NCI-H2227 (cell line): Measurements from ENCODE around the gene COPG2.

Experiments used
- DNase-seq: peaks from one replicate; lab custom pipeline; 2025; ENCODE audit not compliant: unreplicated experiment; lab: John Stamatoyannopoulos, UW

The COPG2 gene

DNA sequence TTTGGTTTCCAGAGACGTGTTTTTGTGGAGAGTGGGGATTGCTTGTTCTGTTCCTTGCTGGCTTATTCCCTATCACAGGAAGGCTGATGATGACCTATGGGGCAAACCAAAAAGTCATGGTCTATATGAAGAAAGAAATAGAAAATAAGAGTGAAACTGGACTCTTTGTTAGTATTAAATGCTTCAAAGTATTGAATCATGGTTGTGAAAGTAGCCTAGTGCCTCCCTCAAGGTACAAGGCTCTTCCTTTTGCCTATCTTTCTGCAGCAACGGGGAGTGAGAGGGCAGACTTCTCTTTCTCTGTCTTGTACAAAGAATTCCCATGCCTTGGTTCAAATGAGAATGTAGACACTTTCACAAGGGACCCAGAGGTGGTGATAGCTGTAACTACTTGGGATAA lies 167.6 kb downstream of the COPG2 start:
- DNase-seq = no peak

DNA sequence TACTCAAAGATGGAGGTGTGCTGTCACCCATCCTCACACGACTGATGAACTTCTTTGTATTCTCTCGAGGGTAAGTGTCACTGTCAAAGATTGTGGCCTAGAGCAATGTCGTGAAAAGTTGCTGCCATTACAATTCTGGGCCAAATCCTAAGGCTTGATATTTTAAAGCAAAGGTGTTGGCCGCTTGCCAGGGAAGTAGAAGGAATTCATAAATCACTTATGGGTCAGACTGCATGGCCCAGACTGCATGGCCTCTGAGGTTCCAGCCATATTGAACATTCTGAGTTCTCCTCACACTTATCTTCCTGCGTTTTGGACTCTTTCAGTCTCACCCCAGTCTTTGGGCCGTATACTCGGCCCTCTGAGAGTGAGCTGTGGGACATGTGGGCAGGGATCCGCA lies 168.1 kb downstream of the COPG2 start:
- DNase-seq = no peak

DNA sequence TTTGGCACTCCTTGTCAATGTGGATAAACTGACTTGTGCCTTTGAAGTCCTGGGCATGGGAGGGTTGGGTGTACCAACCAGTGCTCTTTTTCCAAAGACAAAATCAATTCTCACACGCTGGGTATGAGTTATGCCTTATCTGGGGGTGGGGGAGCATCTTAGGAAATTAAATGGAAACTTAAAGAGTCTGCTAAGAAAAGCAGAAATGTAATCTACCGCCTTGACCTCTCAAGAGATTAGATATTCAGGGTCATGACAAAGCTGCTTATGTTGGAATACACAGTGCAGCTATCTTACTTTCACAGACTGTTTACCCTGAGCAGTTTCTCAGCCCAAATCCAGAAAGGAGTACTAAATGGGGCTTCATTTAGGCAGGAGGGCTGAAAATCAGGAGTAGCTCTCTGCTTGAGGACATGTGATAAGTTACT lies 174.1 kb downstream of the COPG2 start:
- DNase-seq = no peak

DNA sequence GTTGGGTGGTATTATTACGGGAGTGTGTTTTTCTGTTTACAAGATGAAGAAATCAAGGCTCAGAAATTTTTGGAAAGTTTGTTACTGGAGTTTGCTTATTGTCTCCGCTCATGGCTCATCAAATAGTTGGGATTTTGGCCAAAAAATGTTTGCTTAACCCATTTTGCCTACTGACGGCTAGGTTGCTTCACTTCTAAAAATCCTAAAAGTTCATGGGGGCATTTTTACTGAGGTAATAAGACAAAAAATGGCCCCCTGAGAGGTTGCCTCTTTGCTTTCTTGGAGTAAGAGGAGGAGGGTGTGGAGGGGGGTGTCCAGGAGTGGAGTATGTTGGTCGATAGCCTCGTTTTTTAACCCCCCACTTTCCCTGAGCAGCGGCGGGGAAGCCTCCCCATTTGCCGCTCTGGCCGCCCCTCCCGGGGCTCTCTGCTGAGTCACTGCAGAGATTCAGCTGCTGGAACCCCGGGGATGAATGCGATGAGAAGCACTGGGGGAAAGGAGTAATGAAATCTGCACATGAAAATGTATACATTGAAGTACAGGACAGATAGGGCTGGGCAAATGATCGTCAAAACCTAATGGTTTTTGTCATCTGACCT lies 175.2 kb downstream of the COPG2 start:
- DNase-seq = peak; percentile 20

DNA sequence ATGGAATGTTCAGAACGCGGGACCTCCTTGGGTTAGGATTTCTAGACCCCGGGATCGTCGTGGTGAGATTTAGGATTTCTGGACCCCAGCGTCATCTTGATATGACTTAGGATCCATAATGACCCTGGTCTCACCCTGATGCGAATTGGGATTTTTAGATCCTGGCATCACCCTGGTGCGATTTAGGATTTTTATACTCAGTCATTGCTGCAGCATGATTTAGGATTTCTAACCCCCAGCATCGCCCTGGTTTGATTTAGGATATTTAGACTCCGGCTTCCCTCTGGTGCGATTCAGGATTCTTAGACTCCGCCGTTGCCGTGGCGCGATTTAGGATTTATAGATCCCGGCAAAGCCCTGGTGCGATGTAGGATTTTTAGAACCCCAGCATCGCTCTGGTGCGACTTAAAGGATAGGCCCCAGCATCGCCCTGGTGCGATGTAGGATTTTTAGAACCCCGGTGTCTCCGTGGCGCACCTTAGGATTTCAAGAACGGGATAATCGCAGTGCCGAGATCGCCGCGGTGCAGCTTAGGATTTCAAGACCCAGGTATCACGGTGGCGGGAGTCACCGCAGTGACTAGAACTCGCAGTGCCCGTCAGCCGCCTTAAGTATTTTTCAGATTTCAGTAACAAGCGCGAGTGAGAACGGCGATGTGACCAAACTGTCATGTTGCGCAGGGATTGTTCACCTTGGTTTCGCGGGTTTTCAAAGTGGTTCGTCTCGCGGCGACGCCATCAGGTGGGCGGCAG lies 175.8 kb downstream of the COPG2 start:
- no peak for DNase-seq

DNA sequence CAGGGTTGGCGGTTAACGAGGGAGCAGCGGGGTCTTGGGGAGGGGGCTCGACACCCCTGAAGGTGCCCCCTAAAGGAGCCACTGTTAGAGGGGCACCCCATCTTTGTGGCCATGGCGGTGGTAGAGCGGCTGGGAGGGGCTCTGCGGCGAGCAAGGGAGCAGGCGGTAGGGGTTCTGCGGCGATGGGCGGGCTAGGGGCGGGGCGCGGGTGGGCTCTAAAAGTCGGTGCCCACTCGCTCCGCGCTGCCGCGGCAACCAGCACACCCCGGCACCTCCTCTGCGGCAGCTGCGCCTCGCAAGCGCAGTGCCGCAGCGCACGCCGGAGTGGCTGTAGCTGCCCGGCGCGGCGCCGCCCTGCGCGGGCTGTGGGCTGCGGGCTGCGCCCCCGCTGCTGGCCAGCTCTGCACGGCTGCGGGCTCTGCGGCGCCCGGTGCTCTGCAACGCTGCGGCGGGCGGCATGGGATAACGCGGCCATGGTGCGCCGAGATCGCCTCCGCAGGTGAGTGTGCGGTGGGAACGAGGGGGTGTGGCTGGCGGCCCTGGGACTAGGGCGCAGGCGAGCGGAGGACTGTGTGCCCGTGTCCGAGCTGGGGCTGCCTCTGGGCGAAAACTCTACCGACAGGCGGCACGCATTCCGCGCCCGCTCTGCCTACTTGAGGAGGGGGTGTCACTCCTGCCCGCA lies 176.6 kb downstream of the COPG2 start, which contains the start of gene MEST:
TSS of gene MEST (plus strand) at position 245 of the 682 bp plus-strand sequence. CDS start at position 474, 229 bp downstream.
- peak; percentile 75 for DNase-seq

DNA sequence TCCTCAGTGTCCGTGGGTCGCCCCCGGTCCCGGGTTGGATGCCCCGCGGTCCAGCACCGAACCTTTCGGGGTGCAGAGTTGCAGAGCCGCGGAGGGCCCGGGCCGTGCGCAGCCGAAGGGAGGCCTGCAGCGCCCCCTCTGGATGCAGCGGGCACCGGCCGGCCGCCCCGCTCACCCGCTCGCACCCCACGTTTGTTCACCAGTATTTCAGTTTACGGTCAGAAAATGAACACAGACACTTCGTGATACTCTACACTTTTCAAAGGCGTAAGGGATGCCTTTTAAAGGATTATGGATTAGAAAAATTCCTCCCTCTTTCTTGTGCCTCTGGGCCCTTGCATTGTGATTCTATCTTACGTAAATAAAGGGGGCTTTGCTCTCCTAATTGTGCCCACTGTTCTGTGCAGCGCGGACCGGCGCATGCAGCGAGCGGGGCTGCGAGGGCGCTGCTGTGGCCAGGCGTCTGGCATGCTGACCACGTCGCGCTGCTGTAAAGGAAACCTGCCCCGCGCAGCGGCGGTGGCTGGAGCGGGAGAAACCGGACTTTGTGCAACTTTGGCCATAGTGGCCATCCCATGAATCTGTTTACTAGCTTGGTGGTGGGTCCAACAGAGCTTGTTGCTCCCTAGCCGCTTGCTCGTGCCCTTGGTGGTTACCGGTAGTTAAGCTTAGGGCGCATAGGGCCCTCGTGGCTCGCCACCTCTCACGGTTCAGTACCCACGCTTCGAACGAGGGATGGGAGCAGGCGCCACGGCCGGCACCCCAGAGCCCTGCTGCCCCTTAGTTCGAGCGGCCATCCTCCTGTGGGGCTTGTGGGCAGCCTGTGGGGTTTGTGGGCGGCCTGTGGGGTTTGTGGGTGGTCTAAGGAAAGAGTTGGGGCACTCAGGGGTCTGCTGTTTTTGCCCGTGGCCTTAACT lies 177.4 kb downstream of the COPG2 start:
- peak; percentile 54 for DNase-seq

DNA sequence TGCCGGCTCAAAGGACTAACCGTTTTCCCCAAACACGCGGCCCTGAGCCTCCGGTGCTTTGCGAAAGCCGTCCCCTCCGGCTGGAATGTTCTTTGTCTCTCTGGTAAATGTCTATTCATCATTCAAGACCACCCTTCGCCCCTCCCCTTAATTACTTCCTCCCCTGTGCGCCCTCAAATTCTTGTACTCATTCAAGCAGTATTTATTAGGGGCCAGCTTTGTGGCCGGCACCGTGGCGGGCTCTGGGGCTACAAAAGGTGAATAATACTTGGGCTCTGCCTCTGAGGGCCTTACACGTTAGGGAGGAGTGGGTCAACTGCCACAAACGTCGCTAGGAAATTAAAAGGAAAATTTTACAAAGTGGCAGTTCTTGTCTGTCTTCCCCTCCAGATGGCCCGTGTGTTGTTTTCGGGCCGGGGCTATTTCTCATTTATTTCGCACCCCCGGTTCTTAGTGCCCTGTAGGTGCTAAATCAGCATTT lies 178.2 kb downstream of the COPG2 start:
- peak; percentile 47 for DNase-seq

DNA sequence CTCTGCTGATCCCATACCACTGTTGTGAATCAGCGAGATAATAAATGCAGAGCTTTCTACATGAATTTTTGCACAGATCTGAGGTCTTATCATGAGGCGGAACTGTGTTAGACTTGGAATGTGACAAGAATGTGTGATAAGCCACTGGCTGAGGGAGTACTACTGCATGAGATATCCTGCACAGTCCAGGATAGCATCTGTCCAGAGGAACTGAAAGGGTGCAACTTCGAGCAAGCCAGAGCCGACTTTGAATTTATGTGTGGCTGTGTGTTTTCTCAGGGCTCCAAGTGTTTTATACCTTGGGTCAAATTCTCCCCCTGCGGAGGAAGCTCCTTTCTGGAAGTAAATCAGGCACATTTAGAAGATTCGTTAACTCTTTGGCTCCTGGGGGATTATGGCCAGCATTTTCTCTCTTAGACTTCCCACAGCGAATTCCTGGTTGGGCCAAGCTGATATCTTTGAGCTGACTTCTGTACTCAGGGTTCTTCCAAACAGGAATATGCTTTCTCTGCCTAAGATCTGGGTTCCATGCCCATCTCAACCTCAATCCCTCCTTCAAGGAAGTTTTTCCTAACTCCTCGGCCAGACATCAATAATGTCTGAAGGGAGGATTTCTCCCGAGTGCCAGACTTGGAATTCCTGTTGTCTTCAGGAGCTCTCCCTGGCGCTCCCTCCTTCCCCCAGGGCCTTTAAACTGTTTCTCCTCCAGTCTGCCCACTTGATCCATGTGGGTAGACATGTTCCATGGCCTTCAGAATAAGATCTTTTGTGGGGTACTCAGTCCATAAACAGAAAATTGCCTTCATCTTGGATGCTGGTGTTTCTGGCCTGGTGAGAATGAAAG lies 179.2 kb downstream of the COPG2 start:
- no peak for DNase-seq

DNA sequence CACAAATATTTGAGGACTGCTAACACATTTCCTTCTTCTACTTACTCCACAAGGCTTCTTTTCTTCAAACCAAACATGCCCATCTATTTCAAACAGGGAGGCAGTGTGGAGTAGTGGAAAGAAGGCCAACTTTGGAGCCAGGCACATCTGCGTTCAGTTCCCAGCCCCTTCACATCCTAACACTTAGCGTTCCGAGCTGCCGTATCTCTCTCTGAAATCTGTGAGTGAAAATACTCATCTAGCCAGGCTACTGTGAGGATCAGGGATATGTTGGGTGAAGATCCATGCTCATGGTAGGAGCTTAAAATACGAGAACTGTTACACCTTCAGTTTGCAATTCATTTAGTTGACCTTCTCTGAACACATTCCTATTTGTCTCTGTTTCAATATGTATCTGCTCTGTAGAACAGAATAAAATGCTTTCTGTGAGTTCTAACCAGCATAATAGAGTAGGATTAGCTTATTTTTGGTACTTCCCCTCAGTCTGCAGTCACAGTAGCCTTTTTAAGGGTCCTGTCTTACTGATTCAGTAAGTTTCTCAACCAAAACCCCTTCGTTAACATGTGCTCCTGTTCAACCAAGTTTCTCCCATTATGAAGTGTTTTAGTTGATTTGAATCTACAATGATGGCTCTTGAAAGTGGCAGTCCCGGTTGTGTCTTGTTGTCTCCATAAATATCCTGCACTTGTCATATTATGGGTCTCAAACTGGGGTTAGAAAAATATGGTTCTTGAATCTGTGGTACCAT lies 180.0 kb downstream of the COPG2 start:
- no peak for DNase-seq

DNA sequence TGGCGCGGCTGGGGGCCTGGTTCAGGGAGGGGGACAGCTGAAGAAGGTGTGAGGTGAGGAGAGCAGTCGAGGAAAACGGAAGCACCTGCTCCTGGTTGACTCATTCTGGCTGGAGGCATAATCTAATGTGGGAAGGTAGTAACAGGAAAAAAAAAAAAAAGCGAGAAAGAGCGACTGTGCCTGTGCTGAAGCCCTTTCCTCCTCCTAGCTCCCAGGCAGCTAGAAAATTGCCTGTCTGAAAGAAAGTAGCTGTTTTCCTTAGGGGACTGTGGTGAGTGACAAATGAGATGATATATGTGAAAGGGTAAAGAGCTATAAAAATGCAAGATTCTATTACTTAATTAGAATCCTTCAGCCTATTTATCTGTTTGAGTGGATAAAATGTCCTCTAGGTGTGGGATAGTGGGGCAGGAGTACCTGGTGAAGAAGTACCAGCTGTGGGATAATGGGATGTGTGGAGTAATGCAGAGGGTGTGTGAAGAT lies 181.6 kb downstream of the COPG2 start:
- DNase-seq = no peak

DNA sequence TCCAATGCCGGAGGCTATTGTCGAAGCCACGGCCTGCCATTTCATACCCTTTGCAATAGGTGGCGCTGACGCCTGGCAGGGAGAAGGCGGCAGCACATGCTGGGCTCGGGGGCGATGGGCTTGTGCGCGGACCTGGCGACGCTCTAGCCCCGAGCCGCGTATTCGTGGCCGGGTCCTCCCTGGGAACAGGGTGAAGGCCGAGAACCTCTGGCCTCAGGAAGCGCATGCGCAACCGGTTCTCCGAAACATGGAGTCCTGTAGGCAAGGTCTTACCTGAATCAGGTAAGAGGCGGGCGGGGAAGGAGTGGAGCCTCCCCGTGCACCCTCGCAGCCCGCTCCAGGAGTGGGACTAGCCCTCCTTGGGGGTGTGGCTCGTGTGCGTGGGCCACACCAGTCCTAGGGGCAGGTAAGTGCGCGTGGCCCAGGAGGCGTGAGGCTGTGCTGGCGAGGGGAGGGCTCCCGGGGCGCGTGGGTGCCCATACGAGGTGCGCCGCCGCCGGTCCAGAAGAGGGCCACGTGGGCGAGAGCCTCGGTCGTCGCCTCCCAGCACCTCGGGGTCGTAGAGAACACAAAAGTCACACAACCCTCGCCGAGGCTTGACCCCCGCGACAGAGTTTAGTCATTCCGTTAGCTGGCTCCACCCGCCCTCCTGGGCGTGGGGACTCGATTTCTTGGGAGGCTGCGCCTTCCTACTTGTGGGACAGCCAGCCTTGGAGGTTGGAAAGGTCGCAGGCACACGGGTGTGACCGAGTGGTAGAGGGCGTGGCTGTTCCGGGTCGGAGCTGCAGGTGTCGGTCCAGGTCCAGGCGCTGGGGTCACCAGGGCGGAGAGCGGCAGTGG lies 182.2 kb downstream of the COPG2 start:
- DNase-seq = peak; percentile 64

DNA sequence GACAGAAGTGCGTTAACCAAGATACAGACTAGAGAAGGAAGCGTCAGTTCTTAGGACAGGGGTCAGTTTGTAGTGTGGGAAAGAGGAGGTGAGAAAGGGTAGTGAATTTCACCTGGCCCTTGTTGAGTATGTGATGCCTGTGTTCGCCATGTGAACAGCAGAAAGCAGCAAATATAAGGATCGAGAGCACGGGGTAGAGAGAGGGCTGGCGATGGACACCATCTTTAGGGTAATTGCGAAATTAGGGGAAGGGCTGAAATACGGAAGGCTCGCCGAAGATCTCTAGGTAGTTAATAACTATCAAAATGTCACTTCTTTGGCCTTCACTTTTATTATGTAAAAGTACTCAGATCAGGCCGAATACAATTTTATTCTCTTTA lies 182.8 kb downstream of the COPG2 start:
- no peak for DNase-seq

DNA sequence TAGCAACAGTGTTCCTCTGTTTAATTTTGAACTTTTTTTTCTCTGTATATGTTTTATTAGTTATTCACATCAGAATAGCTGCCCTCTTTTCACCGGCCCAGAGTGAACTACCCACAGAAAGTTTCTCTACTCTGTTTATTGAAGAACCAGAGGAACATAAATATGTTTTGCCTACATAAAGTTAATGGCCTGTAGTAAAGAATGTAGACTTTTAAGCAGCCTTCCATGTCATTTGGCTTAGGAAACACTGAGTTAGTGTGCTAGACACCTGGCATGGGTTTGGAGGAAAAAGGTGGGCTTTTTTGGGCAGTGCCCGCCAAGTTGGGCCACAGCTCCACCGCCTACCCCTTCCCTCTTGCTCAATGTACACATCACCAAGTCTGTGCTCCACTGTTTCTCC lies 185.5 kb downstream of the COPG2 start:
- DNase-seq = no peak

DNA sequence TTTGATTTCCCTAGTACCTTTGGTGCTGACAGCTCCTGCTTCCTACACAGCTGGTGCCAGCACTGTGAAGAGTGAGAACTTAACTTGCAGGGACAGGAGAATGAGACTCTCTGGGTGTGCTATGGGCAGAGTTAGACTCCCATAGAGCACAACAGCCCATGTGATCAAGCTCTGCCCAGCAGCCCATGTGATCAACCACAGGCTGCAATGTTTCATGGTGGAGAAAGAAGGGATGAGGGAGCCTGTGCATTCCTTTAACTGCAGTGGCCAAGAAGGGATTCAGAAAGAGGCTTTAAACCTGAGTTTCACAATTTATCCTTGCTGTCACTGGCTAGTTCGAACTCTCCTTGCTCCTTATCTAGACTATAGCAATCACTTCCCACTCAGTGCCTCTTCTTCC lies 186.7 kb downstream of the COPG2 start:
- DNase-seq = no peak

DNA sequence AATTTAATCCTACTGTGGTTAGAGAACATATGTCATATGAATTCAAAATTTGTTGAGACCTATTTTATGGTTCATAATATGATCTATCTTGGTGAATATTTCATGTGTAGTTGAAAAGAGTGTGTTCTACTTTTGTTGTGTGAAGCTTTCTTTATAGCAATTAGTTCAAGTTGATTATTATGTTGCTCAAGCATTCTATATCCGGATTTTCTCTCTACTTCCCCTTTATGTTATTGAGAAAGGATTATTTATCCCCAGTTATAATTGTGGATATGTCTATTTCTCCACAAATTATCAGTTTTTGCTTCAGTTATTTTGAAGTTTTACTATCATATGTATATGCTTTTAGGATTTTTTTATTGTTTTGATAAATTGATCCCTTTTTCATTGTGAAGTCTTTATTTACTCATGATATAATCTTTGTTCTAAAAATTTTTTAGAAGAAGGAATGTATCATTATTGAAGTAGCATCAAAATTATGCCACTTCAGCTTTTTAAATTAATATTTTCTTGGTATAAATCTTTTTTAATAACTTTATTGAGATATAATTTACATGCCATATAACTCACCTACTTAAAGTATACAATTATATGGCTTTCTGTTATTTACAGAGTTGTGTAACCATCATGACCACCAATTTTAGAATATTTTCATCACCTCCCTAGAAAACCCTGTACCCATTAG lies 188.7 kb downstream of the COPG2 start:
- no peak for DNase-seq

DNA sequence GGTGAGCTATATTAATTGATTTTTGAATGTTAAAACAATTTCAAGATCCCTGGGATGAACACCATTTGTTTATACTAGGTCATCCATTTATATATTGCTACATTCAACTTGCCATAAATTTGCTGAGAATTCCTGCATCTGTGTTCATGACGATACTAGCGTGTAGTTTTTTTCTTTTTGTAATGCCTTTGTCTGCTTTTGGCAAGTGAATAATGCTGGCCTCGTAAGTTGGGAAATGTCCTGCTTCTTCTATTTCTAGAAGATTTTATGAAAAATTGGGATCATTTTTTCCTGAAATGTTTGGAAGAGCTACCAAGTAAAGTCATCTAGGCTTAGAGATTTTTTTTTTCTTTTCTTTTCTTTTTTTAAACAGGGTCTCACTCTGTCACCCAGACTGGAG lies 189.6 kb downstream of the COPG2 start:
- DNase-seq = no peak
